ENCODE measurements around the gene ECE1.
"Not testable (repeated sequence)": the region's sequence is repeated elsewhere in the genome, so short reads cannot be mapped to it uniquely, and the experiment has no call there.

The ECE1 gene

GRCh38 chr1:21249940-21250493, 40.2 kb downstream of the ECE1 start:
- no peak for DNase-seq (ENCODE audit: low read depth)

DNA sequence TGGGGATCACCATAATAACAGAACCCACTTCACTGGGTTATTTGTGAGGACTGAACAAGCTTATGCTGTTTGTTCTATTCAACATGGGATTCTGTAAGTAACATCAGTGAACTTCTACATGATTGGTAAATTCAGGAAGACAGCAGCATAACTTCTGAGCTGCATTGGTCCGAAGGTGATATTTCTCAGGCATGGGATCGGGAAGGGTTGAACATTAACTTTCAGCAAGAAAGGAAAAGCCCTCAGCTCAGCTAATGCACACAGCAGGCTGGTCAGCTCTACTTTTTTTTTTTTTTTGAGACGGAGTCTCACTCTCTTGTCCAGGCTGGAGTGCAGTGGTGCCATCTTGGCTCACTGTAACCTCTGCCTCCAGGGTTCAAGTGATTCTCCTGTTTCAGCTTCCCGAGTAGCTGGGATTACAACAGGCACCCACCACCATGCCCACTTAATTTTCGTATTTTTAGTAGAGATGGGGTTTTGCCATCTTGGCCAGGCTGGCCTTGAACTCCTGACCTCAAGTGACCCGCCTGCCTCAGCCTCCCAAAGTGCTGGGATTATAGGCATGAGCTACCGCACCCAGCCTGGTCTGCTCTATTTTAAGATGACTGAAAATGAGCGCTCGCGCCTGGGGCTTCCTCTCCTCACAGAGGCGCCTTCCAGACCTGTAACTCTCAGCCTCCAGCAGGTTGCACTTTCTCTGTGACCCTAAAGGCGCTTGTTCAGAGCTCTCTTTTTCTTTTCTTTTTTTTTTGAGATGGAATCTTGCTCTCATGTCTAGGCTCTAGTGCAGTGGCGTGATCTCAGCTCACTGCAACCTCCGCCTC, 42.2 kb downstream of the ECE1 start:
- DNase-seq (ENCODE audit: low read depth) = no peak

- no peak for DNase-seq (ENCODE audit: low read depth)
Measured at GRCh38 chr1:21246905-21247642, 43.2 kb downstream of the ECE1 start.

DNA sequence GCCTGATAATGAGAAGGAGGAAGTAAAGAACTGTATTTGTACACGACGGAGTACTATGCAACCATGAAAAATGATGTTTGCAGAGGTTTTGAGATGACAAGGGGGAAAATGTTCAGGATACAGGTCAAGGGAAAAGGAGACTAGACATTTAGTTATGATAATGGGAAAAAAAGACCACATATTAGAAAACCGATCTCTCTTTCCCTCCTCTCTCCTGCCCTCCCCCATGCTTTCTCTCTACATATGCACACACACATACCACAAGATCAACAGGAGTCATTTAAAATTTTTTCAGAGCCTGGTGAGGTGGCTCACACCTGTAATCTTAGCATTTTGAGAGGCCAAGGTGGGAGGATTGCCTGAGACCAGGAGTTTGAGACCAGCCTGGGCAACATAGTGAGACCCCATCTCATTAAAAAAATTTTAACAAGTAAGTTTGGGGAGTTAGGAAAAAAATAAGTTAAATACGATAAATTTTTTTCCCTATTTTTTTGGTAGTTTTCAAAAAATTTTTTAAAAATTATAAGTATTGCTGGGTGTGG, 44.5 kb downstream of the ECE1 start:
- DNase-seq (ENCODE audit: low read depth) = no peak

DNA sequence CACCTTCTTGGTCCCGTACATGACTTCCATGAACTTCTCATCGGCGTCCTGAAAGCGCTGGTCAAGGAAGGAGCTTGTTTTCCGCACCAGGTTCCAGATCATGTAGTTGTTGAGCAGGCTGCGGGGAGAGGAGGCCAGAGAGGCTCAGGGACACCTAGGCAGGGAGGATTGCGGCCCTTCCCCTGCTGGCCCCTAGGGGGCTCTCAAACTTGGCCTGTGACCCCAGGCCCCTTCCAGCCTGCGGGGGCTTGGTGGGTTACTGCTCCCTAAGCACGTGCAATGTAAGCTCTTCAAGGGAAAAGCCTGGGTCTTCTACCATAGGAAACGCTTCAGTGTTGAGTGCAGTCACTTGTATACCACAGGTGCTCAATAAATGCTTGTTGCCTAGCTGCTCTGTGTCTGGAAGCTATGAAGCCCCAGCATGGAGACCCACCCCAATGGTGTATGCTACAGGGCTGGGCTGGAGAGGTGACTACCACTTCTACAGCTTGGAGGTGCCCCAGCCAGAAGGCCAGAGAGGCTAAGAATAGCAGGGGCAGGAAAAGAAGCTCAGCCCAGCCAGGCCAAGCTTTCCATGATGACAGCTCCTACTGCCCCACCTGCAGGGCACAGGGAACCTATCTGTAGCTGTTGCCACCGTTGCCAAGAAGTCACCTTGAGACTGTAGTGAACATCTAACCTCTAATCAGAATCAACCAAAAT, 45.1 kb downstream of the ECE1 start:
- no peak for DNase-seq (ENCODE audit: low read depth)

DNA sequence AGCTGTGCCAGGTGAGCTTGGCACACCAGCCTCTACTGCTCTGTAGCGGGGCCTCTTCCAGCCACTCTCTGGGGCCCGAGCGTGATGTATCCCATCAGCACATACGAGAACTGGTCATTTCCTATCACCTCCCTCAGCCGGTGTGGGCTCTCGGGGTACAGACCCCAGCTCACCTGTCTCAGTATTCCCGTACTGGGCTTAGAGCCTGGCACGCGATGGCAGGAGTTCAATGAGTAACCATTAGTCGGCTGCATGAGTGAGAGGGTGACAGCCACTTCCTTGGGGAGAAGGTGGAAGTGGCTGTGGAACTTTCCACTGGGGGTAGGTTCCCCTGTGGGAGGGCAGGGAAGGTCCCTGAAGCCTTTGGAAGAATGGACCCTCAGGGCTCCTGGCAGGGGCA, 46.1 kb downstream of the ECE1 start:
- no peak for DNase-seq (ENCODE audit: low read depth)

DNA sequence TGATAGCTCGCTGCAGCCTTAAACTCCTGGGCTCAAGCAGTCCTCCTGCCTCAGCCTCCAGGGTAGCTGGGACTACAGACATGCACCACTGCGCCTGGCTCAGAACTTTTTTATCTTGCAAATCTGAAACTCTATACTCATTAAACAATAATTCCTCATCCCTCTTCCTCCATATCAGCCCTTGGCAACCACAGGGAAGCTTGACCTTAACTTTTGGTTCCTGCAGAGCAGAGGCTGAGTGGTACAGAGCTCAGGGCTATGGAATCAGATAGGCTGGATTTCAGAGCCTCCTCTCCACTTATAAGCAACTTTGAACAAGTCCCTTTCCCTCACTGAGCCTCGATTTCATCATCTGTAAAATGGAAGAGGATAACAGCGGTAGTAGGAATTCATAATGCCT, 47.4 kb downstream of the ECE1 start:
- DNase-seq (ENCODE audit: low read depth) = no peak

DNA sequence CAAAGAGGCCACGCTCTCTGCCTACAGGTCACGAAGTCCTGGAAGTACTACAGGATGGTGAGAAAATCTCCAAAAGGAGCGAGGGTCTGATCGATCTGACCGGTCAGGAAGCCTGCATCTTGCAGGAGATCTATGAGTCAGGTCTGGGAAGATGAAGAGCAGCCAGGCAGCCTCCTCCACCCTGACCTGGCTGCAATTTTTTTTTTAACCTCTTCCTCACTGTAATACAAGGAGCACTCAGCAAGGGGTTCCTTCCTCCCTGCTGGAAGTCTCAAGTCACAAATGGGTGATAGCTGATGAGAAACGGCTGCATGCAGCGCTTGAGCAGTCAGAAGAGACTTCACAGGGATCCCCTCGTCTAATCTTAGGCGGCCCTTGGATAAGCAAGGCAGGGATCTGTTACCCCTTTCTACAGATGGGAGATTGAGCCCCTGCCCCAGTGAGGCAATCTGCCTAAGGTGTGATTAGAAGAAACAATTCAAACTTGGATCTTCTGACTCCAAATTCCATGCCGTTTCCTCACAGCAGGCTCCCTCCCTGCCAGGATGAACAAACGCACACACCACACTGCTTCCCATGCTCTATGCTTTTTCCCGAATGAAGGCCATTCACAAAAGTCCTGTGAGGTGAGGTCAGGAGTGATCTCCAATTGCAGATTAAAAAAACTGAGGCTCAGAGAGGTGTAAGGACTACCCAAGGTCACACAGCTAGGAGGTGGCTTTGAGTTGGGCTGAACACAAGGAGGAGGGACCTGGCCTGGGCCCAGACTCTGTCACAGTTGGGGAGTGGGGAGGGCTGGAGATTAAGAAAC, 48.3 kb downstream of the ECE1 start:
- no peak for DNase-seq (ENCODE audit: low read depth)

DNA sequence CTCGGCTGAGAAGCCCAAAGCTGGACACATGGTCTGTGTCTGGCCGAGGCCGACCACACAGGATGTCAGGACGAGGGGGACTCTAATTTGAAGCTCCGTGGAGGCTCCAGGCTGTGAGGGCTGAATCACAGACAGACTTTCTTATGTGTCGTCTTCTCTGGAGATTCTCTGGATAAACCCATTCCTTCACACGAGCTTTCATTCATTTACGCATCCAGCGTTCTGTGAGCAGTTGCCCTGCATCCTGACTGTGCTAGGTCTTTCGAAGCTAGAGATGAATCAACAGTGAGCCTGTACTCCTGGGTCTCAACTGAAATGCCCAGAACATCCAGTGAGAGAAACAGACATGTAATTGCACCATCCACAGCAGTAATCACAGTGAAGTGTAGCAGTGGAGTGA, 49.6 kb downstream of the ECE1 start:
- no peak for DNase-seq (ENCODE audit: low read depth)

DNA sequence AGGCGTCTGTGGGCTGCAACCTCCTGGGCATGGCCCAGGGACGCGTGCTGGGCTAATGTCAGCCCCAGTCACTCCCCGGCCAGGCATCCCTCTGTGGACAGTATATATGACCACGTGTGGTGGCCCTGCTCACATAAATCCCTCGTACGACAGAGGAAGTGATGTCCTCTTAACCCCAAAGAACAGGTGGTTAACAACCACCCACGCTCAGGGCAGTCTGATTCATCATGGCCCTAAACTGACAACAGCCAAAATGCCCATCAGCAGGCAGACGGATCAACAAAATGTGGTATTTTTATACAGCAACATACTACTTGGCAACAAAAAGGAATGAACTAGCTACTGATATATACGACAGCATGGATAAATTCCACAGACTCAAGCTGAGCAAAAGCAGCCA, 51.0 kb downstream of the ECE1 start:
- no peak for DNase-seq (ENCODE audit: low read depth)

DNA sequence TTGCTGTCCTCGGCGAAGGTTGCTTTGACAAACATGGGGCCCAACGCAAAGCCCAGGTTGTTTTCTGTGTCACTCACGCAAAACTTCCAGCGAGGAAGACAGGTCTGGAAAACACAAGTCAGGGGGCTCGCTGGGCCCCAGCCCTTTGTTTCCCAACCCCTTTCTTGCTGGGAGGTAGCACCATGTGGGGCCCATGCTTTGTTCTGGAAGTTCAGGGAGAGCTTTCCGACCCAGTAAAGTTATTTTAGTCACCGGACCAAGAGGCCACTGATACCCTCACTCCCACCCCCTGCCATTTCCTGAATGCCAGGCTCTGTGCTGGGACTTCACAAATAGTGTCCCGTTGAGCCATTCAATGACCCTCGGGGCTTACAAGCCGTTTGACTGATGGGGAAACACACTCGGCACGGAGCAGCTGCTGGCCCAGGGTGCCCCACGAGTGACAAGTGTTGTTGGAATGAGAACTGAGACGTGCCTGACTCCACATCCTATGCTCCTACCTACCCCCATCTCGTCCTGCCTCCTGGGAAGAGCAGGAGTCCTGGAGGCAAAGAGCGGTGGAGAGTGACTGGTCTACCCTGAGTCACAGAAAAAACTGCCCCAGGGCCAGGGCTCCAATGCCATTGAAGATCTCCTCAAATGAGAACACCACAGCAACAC, 52.0 kb downstream of the ECE1 start:
- DNase-seq (ENCODE audit: low read depth) = no peak

DNA sequence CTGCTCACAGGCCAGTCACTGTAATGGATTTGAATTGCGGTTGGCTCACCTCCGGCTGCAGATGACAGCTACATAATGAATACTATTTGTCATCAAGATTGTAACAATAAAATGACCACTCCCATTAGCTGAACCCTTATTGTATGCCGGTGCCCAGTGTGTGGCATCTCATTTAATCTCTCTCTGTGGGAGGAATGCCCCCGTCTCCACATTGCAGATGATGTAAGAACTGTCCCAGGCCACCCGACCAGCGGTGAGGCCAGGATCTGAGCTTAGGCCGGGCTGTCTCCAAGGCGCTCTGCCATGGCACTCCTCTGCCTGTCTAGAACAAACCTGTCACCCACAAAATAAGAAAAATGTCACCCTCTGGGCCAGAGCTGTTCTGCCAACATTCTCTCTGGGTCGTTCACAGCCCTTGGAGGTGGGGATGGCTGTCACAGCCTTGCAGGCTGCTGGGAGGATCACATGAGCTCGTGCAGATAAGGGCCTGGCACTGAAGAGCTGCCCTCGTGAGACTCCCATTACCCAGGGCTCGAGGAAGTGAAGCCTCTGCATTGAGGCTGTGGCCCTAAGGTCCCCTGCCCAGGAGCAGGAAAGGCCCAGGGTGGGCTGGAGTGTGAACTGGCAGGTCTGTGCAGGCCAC, 52.7 kb downstream of the ECE1 start:
- no peak for DNase-seq (ENCODE audit: low read depth)

- no peak for DNase-seq (ENCODE audit: low read depth)
Measured at GRCh38 chr1:21236178-21236577, 54.1 kb downstream of the ECE1 start.

DNA sequence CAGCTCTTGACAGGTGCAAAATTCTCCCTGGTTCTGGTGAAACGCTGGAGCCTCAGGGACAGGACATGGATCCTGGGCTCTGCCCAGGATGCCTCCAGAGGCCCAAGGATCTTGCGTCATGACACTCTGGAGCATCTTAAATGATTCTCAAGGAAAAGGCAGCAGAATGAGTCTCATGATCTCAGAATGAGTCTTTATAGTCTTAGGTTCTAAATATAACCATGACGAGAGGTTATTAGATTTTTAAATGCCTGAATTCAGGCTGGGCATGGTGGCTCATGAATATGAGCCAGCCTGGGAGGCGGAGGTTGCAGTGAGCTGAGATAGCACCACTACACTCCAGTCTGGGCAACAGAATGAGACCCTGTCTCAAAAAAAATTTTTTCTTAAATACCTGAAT, 55.5 kb downstream of the ECE1 start:
- DNase-seq (ENCODE audit: low read depth) = no peak

GRCh38 chr1:21233490-21233889, 56.8 kb downstream of the ECE1 start:
- DNase-seq (ENCODE audit: low read depth) = no peak

DNA sequence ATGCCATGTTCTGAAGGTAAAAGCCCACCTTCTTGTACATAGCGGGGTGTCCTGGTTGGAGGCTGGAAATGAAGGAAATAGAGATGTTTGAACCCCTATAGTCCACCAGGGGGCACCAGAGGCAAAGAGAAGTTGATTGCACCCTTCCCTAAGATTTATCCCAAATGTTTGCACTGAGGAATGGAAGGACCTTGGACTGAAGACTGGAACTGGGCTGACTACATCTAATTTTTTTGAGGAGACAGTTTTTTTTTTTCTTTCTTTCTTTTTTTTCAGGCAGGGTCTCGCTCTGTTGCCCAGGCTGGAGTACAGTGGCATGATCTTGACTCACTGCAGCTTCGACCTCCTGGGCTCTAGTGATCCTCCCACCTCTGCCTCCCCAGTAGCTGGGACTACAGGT, 58.2 kb downstream of the ECE1 start:
- no peak for DNase-seq (ENCODE audit: low read depth)

GRCh38 chr1:21229246-21230000, 60.8 kb downstream of the ECE1 start:
- DNase-seq (ENCODE audit: low read depth) = peak; percentile 74

- DNase-seq (ENCODE audit: low read depth) = not testable (repeated sequence)
Measured at GRCh38 chr1:21228224-21228623, 62.0 kb downstream of the ECE1 start.

DNA sequence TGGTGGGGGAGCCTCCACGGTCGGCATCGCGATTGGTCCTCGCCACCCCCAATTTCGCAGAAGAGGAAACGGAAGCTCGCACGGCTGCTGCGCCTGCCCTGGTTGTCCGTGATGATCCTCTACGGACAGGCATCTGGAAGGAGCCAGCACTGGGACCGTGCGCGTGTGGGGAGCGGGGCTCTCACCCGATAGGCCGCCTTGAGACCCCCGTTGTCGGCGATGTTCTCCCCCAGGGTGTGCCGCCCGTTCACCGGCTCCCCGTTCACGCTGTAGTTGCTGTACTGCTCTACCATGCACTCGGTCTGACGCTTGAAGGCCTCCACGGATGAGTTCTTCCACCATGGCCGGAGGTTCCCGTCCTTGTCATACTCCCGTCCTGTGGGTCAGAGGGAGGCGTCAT, 65.2 kb downstream of the ECE1 start:
- DNase-seq (ENCODE audit: low read depth) = no peak

DNA sequence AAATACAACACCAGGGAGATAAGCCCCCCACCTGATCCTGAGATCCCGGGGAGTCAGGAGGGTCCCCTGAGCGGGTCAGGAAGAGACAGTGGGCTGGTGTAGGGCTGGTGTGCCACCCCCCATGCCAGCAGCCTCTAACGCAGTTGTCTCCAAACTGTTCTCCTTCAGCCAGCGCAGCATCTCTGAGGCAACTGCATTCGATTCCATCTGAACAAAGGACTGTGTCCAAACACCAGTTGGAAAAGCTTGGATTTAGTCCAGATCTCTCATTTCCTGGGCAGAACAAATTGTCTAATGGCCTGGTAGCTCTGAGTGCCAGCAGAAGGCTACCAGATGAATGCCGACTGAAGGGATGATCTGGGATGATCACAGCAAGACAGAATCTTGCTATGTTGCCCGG, 69.4 kb downstream of the ECE1 start:
- no peak for DNase-seq (ENCODE audit: low read depth)

Data from HS-5 (cell line).